K562 (cell line): Measurements from ENCODE around the gene PRM3. TPM values are rescaled to one million over a fixed set of nuclear protein-coding genes. Genes with fewer than 3 reads are reported as not detected.

Source experiments
- COPS2 ChIP-seq: fragments of 450-650 bp; conservative IDR thresholded peaks from 2 replicates; pipeline ENCODE4 v1.6.1; 2016; ENCODE audit warnings: mild to moderate bottlenecking, moderate library complexity
- ELF4 ChIP-seq: fragments of 450-650 bp; formaldehyde crosslinking; IDR thresholded peaks from 2 replicates; pipeline ENCODE4 v1.4.0; 2022; ENCODE audit warnings: missing genetic modification characterization
- FOXA3 ChIP-seq, 2 experiments: fragments of 450-650 bp in 1 of 2; sonication (generic) in 1 of 2; formaldehyde crosslinking; IDR thresholded peaks in 1 of 2; conservative IDR thresholded peaks in 1 of 2; 2 replicates each; pipeline versions ENCODE4 v1.4.0 to v1.8.0; 2020 to 2022; ENCODE audit warnings: mild to moderate bottlenecking in 2 of 2, missing genetic modification reagents in 1 of 2
- FOXJ2 ChIP-seq: fragments of 200-800 bp; sonication (Bioruptor generic); IDR thresholded peaks from 2 replicates; pipeline ENCODE4 v1.6.1; 2016; ENCODE audit warnings: missing genetic modification characterization, missing compliant biosample characterization
- HNRNPL ChIP-seq: fragments of 200-400 bp; formaldehyde crosslinking; IDR thresholded peaks from 2 replicates; pipeline ENCODE4 v1.6.1; 2017; ENCODE audit warnings: low read depth, mild to moderate bottlenecking, low read length
- KLF10 ChIP-seq: fragments of 250-450 bp; sonication (Bioruptor Pico); IDR thresholded peaks from 2 replicates; pipeline ENCODE4 v1.6.1; 2021; ENCODE audit warnings: matching md5 sums
- LEF1 ChIP-seq: fragments of 450-650 bp; IDR thresholded peaks from 2 replicates; pipeline ENCODE4 v1.6.1; 2016; ENCODE audit warnings: mild to moderate bottlenecking
- NFRKB ChIP-seq: fragments of 450-650 bp; IDR thresholded peaks from 2 replicates; pipeline ENCODE4 v1.6.1; 2016; ENCODE audit warnings: low read depth
- NUFIP1 ChIP-seq: fragments of 450-650 bp; IDR thresholded peaks from 2 replicates; pipeline ENCODE4 v1.6.1; 2018; ENCODE audit not compliant: partially characterized antibody
- PHB2 ChIP-seq: fragments of 450-650 bp; IDR thresholded peaks from 2 replicates; pipeline ENCODE4 v1.6.1; 2017; ENCODE audit warnings: low read depth
- SMC3 ChIP-seq: conservative IDR thresholded peaks from 2 replicates; pipeline ENCODE4 v1.6.1; 2011; ENCODE audit warnings: low read depth, low read length, improper control_type of control experiment; ENCODE audit not compliant: insufficient read depth
- SPI1 ChIP-seq: IDR thresholded peaks from 2 replicates; pipeline ENCODE4 v1.6.1; 2011; ENCODE audit warnings: low read depth, low read length, control low read depth, borderline replicate concordance
- YY1 ChIP-seq, 3 experiments: IDR thresholded peaks; 2 replicates each; pipeline ENCODE4 v1.6.1; 2011; ENCODE audit warnings: low read length in 2 of 3, mild to moderate bottlenecking in 2 of 3, moderate library complexity in 2 of 3, borderline replicate concordance in 1 of 3, control low read depth in 1 of 3, low read depth in 1 of 3; ENCODE audit not compliant: insufficient read depth in 3 of 3, insufficient replicate concordance in 2 of 3, control insufficient read depth in 1 of 3, insufficient read length in 1 of 3; ENCODE audit errors: extremely low read depth in 1 of 3
- ZNF75A ChIP-seq: fragments of 450-650 bp; formaldehyde crosslinking; IDR thresholded peaks from 2 replicates; pipeline ENCODE4 v1.4.0; 2020; ENCODE audit warnings: mild to moderate bottlenecking
- polyA plus RNA-seq, 8 experiments: library from polyadenylated mRNA; depleted of rRNA in 4 of 8; stranded (reverse) in 5 of 8; unstranded in 3 of 8; fragments of >200 nt; fragmentation: Nextera tagmentation in 2 of 8; fragmentation: Illumina TruSeq in 1 of 8; extraction: Ambion mirVana in 2 of 8; extraction: Trizol in 1 of 8; gene quantifications; 2 replicates each; pipeline versions ENCODE4 v1.2.1 to v1.2.3, GENCODE V29; 2011 to 2014; ENCODE audit warnings: inconsistent platforms in 1 of 8, missing spikeins in 1 of 8
- total RNA-seq, 7 experiments: library from RNA; depleted of rRNA in 6 of 7; stranded (reverse); fragments of >200 nt in 6 of 7; fragmentation: Illumina TruSeq in 2 of 7; extraction: Trizol in 2 of 7; gene quantifications; 2 replicates each; pipeline versions ENCODE4 v1.2.1 to v1.2.3, GENCODE V29; 2011 to 2021; ENCODE audit warnings: low replicate concordance in 1 of 7
- TF ChIP-seq, protein P1 (sequence below): fragments of 250-450 bp; sonication (Bioruptor Pico); IDR thresholded peaks from 2 replicates; pipeline ENCODE4 v1.8.0; 2021; ENCODE audit warnings: mild to moderate bottlenecking, moderate library complexity
- TF ChIP-seq, protein P2 (sequence below): fragments of 250-450 bp; sonication (Bioruptor Pico); IDR thresholded peaks from 2 replicates; pipeline ENCODE4 v1.8.0; 2022; ENCODE audit warnings: inconsistent platforms
- TF ChIP-seq, protein P3 (sequence below), 2 experiments: fragments of 450-650 bp; IDR thresholded peaks; 2 replicates each; pipeline ENCODE4 v1.6.1; 2016

PRM3 gene
- total and polyA plus RNA-seq, 9 of the 15 experiments (the other 6 are each of a cell fraction or from before 2014, with no cell fraction given): not detected

GRCh38 chr16:11255737-11256660 is 17.4 kb downstream of the PRM3 start, which contains the start of gene SOCS1 (continued):
- TF ChIP-seq, protein P1, sequence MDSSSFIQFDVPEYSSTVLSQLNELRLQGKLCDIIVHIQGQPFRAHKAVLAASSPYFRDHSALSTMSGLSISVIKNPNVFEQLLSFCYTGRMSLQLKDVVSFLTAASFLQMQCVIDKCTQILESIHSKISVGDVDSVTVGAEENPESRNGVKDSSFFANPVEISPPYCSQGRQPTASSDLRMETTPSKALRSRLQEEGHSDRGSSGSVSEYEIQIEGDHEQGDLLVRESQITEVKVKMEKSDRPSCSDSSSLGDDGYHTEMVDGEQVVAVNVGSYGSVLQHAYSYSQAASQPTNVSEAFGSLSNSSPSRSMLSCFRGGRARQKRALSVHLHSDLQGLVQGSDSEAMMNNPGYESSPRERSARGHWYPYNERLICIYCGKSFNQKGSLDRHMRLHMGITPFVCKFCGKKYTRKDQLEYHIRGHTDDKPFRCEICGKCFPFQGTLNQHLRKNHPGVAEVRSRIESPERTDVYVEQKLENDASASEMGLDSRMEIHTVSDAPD (CRISPR knock-in tag): no peak
- TF ChIP-seq HNRNPL (peak; percentile 56; the same call in 1 of the 2 replicates), FOXA3 (CRISPR knock-in tag; conservative IDR thresholded peaks at IDR 0.05 in 1 of 2, IDR thresholded peaks at IDR 0.05 in 1 of 2) (no peak), LEF1 (no peak), ELF4 (CRISPR knock-in tag) (no peak), SPI1 (no peak), SMC3 (peak; percentile 88), PHB2 (no peak), KLF10 (CRISPR knock-in tag) (no peak), FOXJ2 (tag) (0 out of 2 replicates have a peak, but pooled peaks have one; percentile 35), COPS2 (no peak), ZNF75A (CRISPR knock-in tag) (no peak), YY1 (IDR thresholded peaks at IDR 0.05; ENCODE audit: borderline replicate concordance in 1 of 3, control insufficient read depth in 1 of 3, extremely low read depth in 1 of 3, insufficient read depth in 3 of 3, insufficient read length in 1 of 3, insufficient replicate concordance in 2 of 3, low read depth in 1 of 3, low read length in 2 of 3) (peak in 2 of 3 experiments; percentile 5 to 59), NUFIP1 (no peak), NFRKB (no peak)
- TF ChIP-seq, protein P2, sequence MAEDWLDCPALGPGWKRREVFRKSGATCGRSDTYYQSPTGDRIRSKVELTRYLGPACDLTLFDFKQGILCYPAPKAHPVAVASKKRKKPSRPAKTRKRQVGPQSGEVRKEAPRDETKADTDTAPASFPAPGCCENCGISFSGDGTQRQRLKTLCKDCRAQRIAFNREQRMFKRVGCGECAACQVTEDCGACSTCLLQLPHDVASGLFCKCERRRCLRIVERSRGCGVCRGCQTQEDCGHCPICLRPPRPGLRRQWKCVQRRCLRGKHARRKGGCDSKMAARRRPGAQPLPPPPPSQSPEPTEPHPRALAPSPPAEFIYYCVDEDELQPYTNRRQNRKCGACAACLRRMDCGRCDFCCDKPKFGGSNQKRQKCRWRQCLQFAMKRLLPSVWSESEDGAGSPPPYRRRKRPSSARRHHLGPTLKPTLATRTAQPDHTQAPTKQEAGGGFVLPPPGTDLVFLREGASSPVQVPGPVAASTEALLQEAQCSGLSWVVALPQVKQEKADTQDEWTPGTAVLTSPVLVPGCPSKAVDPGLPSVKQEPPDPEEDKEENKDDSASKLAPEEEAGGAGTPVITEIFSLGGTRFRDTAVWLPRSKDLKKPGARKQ (CRISPR knock-in tag): no peak
- TF ChIP-seq, protein P3, sequence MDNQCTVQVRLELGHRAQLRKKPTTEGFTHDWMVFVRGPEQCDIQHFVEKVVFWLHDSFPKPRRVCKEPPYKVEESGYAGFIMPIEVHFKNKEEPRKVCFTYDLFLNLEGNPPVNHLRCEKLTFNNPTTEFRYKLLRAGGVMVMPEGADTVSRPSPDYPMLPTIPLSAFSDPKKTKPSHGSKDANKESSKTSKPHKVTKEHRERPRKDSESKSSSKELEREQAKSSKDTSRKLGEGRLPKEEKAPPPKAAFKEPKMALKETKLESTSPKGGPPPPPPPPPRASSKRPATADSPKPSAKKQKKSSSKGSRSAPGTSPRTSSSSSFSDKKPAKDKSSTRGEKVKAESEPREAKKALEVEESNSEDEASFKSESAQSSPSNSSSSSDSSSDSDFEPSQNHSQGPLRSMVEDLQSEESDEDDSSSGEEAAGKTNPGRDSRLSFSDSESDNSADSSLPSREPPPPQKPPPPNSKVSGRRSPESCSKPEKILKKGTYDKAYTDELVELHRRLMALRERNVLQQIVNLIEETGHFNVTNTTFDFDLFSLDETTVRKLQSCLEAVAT (IDR thresholded peaks at IDR 0.05): peak in 1 of 2 experiments; percentile 73; a peak in 2 of 4 replicates
